Stimulated activated CD4-positive, alpha-beta T cell treated with anti-CD3 and anti-CD28 coated beads, TNF-alpha, amount 100 ng/mL, for 1 hour (primary cell): ENCODE measurements around the gene UBE2G1.
"Not testable (repeated sequence)": the region's sequence is repeated elsewhere in the genome, so short reads cannot be mapped to it uniquely, and the experiment has no call there.

Experiments
- DNase-seq, 3 donors: peaks; one replicate each; pipeline ENCODE4 v3.0.0-alpha.2; 2020; ENCODE audit warnings: low read depth in 3 of 3, low spot score in 1 of 3

Gene UBE2G1

GRCh38 chr17:4307179-4307930 is 59.1 kb downstream of the UBE2G1 start:
- DNase-seq: no peak

GRCh38 chr17:4305224-4305623 is 61.3 kb downstream of the UBE2G1 start:
- DNase-seq: no peak

- DNase-seq: peak in 2 of 3 donors; percentile 10 to 14
Measured at GRCh38 chr17:4304417-4305027, 62.0 kb downstream of the UBE2G1 start.

- DNase-seq: no peak
Measured at GRCh38 chr17:4301066-4301465, 65.4 kb downstream of the UBE2G1 start.

- no peak for DNase-seq
Measured at GRCh38 chr17:4297351-4297750, 69.1 kb downstream of the UBE2G1 start.

GRCh38 chr17:4295686-4296085 is 70.8 kb downstream of the UBE2G1 start:
- no peak for DNase-seq

- DNase-seq: no peak
Measured at GRCh38 chr17:4293572-4293971, 72.9 kb downstream of the UBE2G1 start.

GRCh38 chr17:4287710-4288109 is 78.8 kb downstream of the UBE2G1 start:
- DNase-seq: no peak

- no peak for DNase-seq
Measured at GRCh38 chr17:4276514-4276913, 90.0 kb downstream of the UBE2G1 start.

GRCh38 chr17:4272972-4273368 is 93.5 kb downstream of the UBE2G1 start:
- DNase-seq: no peak

- DNase-seq: no peak
Measured at GRCh38 chr17:4272213-4272971, 94.1 kb downstream of the UBE2G1 start.

GRCh38 chr17:4270736-4271135 is 95.7 kb downstream of the UBE2G1 start:
- DNase-seq: no peak

GRCh38 chr17:4269915-4270314 is 96.6 kb downstream of the UBE2G1 start:
- no peak for DNase-seq

GRCh38 chr17:4267402-4267801 is 99.1 kb downstream of the UBE2G1 start:
- DNase-seq: no peak

- no peak for DNase-seq
Measured at GRCh38 chr17:4266550-4266949, 99.9 kb downstream of the UBE2G1 start.

- DNase-seq: peak; percentile 92 to 97 (median 97)
Measured at GRCh38 chr17:4263282-4264215, 102.9 kb downstream of the UBE2G1 start, which contains the start of gene ANKFY1. ANKFY1 (minus strand) TSS chr17:4263979; CDS start chr17:4263941, 38 bp downstream.

GRCh38 chr17:4262703-4263102 is 103.8 kb downstream of the UBE2G1 start:
- no peak for DNase-seq

GRCh38 chr17:4261452-4261851 is 105.0 kb downstream of the UBE2G1 start:
- DNase-seq: no peak

GRCh38 chr17:4258867-4259266 is 107.6 kb downstream of the UBE2G1 start:
- DNase-seq: no peak

GRCh38 chr17:4256952-4257351 is 109.5 kb downstream of the UBE2G1 start:
- DNase-seq: no peak

- DNase-seq: not testable (repeated sequence)
Measured at GRCh38 chr17:4255271-4255670, 111.2 kb downstream of the UBE2G1 start.
